Heart left ventricle (tissue), 16 donors: Measurements from ENCODE around the gene GREB1. TPM values are rescaled to one million over a fixed set of nuclear protein-coding genes. Genes with fewer than 3 reads are reported as not detected.

Experiments
- ATAC-seq, 4 donors: fragments of 200-7000 bp; cut with Tn5 transposase; one replicate each; pipeline ENCODE4 v1.9.1; 2020 to 2022; ENCODE audit warnings: moderate library complexity in 4 of 4, mild to moderate bottlenecking in 3 of 4, moderate number of reproducible peaks in 1 of 4
- DNase-seq, 5 donors: peaks; one replicate each; pipeline ENCODE4 v3.0.0-alpha.2; 2020
- H3K27ac ChIP-seq, 12 donors: fragments of 200-600 bp; sonication (generic) in 4 of 12; one replicate each; pipeline versions ENCODE4 v1.5.0 to v1.8.0; 2016 to 2022; ENCODE audit warnings: mild to moderate bottlenecking in 2 of 12
- H3K27me3 ChIP-seq, 9 donors: fragments of 200-600 bp; sonication (generic) in 2 of 9; one replicate each; pipeline versions ENCODE4 v1.5.1 to v1.8.0; 2016 to 2022; ENCODE audit warnings: mild to moderate bottlenecking in 3 of 9
- H3K36me3 ChIP-seq, 9 donors: fragments of 200-600 bp; sonication (generic) in 2 of 9; one replicate each; pipeline versions ENCODE4 v1.5.0 to v1.8.0; 2018 to 2022; ENCODE audit warnings: mild to moderate bottlenecking in 2 of 9
- H3K4me1 ChIP-seq, 12 donors: fragments of 200-600 bp; sonication (generic) in 4 of 12; one replicate each; pipeline versions ENCODE4 v1.5.0 to v1.8.0; 2016 to 2022; ENCODE audit warnings: mild to moderate bottlenecking in 3 of 12
- H3K4me3 ChIP-seq, 12 donors: fragments of 200-600 bp; sonication (generic) in 4 of 12; one replicate each; pipeline versions ENCODE4 v1.5.0 to v1.8.0; 2017 to 2022; ENCODE audit warnings: mild to moderate bottlenecking in 9 of 12, moderate library complexity in 4 of 12
- H3K9me3 ChIP-seq, 12 donors: fragments of 200-600 bp; sonication (generic) in 4 of 12; one replicate each; pipeline versions ENCODE4 v1.5.0 to v1.8.0; 2016 to 2022; ENCODE audit warnings: mild to moderate bottlenecking in 1 of 12
- POLR2A ChIP-seq, 2 donors: fragments of 450-650 bp; IDR thresholded peaks; one replicate each; pipeline ENCODE4 v1.6.1; 2017; ENCODE audit warnings: antibody characterized with exemption in 2 of 2, mild to moderate bottlenecking in 2 of 2, moderate library complexity in 2 of 2
- WGBS, 4 donors: extraction: QIAGEN DNeasy Blood & Tissue Kit in 2 of 4; methylation state at CpG; one replicate each; pipeline versions ENCODE4 v1.1.5 to v1.1.7; 2013 to 2018; 5-methylcytosine and 5-hydroxymethylcytosine counted together
- intact Hi-C, 10 donors: fragments of 100-400 bp; cut with DNase I; formaldehyde crosslinking; loops; one replicate each; pipeline versions ENCODE4 v1.11.1 to v1.14.2; 2022
- microRNA-seq, 4 donors: library from miRNA; unstranded; fragments of <30 nt; microRNA quantifications; one replicate each; pipeline versions ENCODE4 to v1.2.0, GENCODE V29; 2017 to 2020
- polyA plus RNA-seq, 2 donors: library from polyadenylated mRNA; stranded (reverse); fragments of 200-250 nt; gene quantifications; one replicate each; pipeline ENCODE4 v1.2.3, GENCODE V29; 2013
- total RNA-seq, 9 donors: library from RNA; depleted of rRNA in 2 of 9; stranded (reverse); fragments of >200 nt in 2 of 9; fragmentation: NEBNext Ultra II Directional in 3 of 9; extraction: Animal tissue kit (Norgen Biotek cat#: 25700) in 3 of 9; gene quantifications; one replicate each; pipeline versions ENCODE4 v1.1.0 to v1.2.4, GENCODE V29; 2016 to 2023
- TF ChIP-seq, protein P1 (sequence below), 12 donors: fragments of 200-600 bp; sonication (generic) in 4 of 12; IDR thresholded peaks; one replicate each; pipeline versions ENCODE4 v1.5.0 to v1.8.0; 2018 to 2022; ENCODE audit warnings: antibody characterized with exemption in 12 of 12, mild to moderate bottlenecking in 5 of 12
- donor health status: ischemic (EF 13 %, LVEDD 7.1; RV severe dilation, severe dysfunction).
- donor health status: healthy with polysubstance abuse.
- donor health status: DM: no; HTN: yes; CAD: no.
- donor health status: DM: no; HTN: no; CAD: no.
- donor health status: ischemic (EF 25% LVEDD 6.9; RV normal size, moderate dysfunction).
- donor health status: ischemic (EF 25% LVEDD 5.7; RV mildly dilated, moderate dysfunction).
- donor health status: healthy.
- donor health status: DM: yes; HTN: yes; CAD: no.
- donor health status: ischemic (EF 35%, LVEDD 5.7; RV mildly dilated, moderate dysfunction).
- donor health status: nonischemic (EF 11% LVEDD 7.7; RV severe dilation, severe dysfunction).
- donor health status: DM: yes; HTN: yes; CAD: no.
- donor health status: PGD.
- donor health status: ischemic (EF 29% LVEDD 5.4; RV normal size, mild dysfunction).
- donor health status: nonischemic (EF 23%, LVEDD 6.1; RV moderate dilation, normal function).

Gene GREB1
- total and polyA plus RNA-seq, 11 donors: 1.4 to 11.5 (median 5.6) TPM

DNA sequence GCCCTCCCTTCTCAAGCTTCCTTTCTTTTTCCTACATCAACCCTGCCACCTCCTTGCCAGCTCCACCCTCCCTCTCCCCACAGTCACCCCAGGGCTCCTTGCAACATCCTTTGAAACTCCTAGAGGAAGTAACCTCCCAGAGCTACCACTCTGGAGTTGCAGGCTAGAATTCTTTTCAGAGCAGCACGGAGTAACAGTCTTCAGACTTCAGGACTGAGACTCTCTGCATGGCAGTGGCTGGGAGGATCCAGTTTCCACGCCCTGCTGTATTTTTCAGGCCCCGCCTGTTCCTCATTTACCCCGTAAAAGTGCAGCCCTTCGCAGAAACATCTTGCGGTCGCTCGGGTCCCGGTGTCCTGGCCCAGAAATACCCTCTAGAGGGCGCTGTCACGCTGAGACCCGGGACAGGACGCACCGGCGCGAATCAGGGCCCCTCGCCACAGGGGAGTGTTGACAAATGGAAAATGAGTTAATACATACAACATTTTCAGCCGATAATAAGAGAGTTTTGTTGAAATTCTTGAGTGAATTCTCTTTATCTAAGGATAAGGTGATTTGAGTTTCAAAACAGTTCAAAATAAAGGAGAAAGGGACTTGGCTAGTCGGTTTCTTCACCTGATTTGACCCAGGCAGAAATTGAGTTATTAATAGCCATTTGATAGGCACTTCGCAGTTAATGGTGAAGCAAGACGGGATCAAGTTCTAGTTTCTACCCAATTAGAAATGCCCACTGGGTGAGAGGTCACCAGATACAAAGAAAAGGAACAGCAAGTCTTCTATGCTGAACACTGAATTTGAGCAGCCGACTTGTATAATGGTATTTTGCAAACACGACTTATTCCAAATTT, 154.6 kb downstream of the GREB1 start:
- Histone ChIP-seq H3K27me3 (peaks cover 0 to 6% (median 0%) of the 10 kb centered on the region in 9 donors), H3K4me1 (peaks cover 0 to 36% (median 14%) of the 10 kb centered on the region in 12 donors), H3K4me3 (peak overlapping the region in 10 of 12 donors; percentile 3 to 41 (median 30)), H3K27ac (peak overlapping the region in 9 of 12 donors; percentile 2 to 77 (median 59)), H3K36me3 (no peaks in the 10 kb centered on the region), H3K9me3 (no peaks in the 10 kb centered on the region)
- TF ChIP-seq, protein P1, sequence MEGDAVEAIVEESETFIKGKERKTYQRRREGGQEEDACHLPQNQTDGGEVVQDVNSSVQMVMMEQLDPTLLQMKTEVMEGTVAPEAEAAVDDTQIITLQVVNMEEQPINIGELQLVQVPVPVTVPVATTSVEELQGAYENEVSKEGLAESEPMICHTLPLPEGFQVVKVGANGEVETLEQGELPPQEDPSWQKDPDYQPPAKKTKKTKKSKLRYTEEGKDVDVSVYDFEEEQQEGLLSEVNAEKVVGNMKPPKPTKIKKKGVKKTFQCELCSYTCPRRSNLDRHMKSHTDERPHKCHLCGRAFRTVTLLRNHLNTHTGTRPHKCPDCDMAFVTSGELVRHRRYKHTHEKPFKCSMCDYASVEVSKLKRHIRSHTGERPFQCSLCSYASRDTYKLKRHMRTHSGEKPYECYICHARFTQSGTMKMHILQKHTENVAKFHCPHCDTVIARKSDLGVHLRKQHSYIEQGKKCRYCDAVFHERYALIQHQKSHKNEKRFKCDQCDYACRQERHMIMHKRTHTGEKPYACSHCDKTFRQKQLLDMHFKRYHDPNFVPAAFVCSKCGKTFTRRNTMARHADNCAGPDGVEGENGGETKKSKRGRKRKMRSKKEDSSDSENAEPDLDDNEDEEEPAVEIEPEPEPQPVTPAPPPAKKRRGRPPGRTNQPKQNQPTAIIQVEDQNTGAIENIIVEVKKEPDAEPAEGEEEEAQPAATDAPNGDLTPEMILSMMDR (IDR thresholded peaks at IDR 0.05): peak; percentile 78 to 97 (median 87)
- TF ChIP-seq POLR2A (IDR thresholded peaks at IDR 0.05): no peak
- 6 to 7% (median 6%) methylated on average over 22 to 23 of the region's 23 CpGs for WGBS, 4 donors
- intact Hi-C loops: loop anchor here in 5 of 10 donors (1.0 to 10.0 kb wide), 3 partner anchors 90 to 214 kb away; no protein-coding TSS in a partner anchor
- peak; percentile 83 to 91 (median 86) for DNase-seq
- peak; percentile 81 to 90 (median 88) for ATAC-seq

DNA sequence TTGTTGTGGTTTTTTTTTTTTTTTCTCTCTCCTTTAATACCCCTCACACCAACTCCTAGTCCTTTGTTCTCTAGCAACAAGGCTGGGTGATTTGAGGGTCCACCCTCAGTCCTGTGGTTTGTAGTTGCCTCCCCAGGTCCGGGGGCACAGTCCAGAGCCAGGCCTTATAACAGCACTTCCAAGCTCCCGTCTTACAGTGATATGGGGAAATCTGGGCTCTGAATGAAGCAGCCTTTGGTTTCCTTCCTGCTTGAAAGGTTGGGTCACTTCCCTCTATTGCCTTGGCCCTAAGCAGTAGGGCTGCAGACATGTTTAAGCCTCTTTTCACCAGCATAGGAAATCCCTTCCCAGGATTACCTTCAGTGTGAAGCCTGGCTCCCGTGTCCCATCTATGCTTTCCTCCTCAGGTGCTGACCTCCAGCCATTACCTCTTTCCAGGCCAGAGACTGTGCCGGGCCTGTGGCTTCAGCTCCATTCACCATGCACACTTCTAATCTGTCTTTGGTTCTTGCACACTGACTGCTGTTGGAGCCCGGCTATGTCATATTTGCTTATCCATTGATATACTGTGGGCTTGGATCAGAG, 157.3 kb downstream of the GREB1 start:
- DNase-seq (no peak), ATAC-seq (no peak)
- intact Hi-C loops: loop anchor here in 4 of 10 donors (5.0 to 10.0 kb wide), 3 partner anchors 56 to 1314 kb away; partner anchors contain the start of gene LPIN1 (in 2 of the 4)
- Histone ChIP-seq H3K36me3 (no peaks in the 10 kb centered on the region), H3K27ac (peak overlapping the region in 1 of 12 donors; percentile 58), H3K9me3 (no peaks in the 10 kb centered on the region), H3K4me1 (peaks cover 0 to 36% (median 14%) of the 10 kb centered on the region in 12 donors), H3K4me3 (no peak overlapping the region), H3K27me3 (no peaks in the 10 kb centered on the region)
- 78 to 86% (median 84%) methylated on average over 5 of the region's 5 CpGs for WGBS, 4 donors
- TF ChIP-seq, protein P1 (IDR thresholded peaks at IDR 0.05): no peak
- no peak for TF ChIP-seq POLR2A (IDR thresholded peaks at IDR 0.05)

Small RNA genes within 50 kb of the gene (microRNA-seq; reads per million reads assigned to microRNA genes)
- 0 reads per million in 4 donors for gene MIR4429

Other genes starting within 250 kb of the GREB1 start
- 10 to 100 TPM; 25.3 to 44.3 (median 39.0) TPM for gene ROCK2, start 189.4 kb upstream of the GREB1 start, total RNA-seq
- 10 to 100 TPM in 1 of 2 donors, 1 to 10 TPM in 1; 6.1 to 14.3 TPM for gene ROCK2, start 189.4 kb upstream of the GREB1 start, polyA plus RNA-seq
- gene E2F6, start 67.9 kb upstream of the GREB1 start, total RNA-seq: 10 to 100 TPM; 12.6 to 20.4 (median 15.8) TPM
- 10 to 100 TPM in 1 of 2 donors, 1 to 10 TPM in 1; 8.7 to 14.6 TPM for gene E2F6, start 67.9 kb upstream of the GREB1 start, polyA plus RNA-seq
- under 1 TPM in 1 of 9 donors, not detected in 8; 0.16 TPM for gene NTSR2, start 136.2 kb downstream of the GREB1 start, total RNA-seq
- gene NTSR2, start 136.2 kb downstream of the GREB1 start, polyA plus RNA-seq: under 1 TPM in 1 of 2 donors, not detected in 1; 0.04 TPM
- gene LPIN1, start 212.6 kb downstream of the GREB1 start, total RNA-seq: 10 to 100 TPM; 24.3 to 54.8 (median 43.8) TPM
- gene LPIN1, start 212.6 kb downstream of the GREB1 start, polyA plus RNA-seq: 10 to 100 TPM; 15.0 to 57.1 TPM